Heart left ventricle (tissue), 13 donors: ENCODE results near the gene PIK3CA.

Source experiments
- CTCF ChIP-seq, 12 donors: fragments of 200-600 bp; sonication (generic) in 4 of 12; IDR thresholded peaks; one replicate each; pipeline versions ENCODE4 v1.5.0 to v1.8.0; 2018 to 2022; ENCODE audit warnings: antibody characterized with exemption in 12 of 12, mild to moderate bottlenecking in 5 of 12
- POLR2A ChIP-seq, 2 donors: fragments of 450-650 bp; IDR thresholded peaks; one replicate each; pipeline ENCODE4 v1.6.1; 2017; ENCODE audit warnings: antibody characterized with exemption in 2 of 2, mild to moderate bottlenecking in 2 of 2, moderate library complexity in 2 of 2
- donor health status: ischemic (EF 13 %, LVEDD 7.1; RV severe dilation, severe dysfunction).
- donor health status: DM: no; HTN: yes; CAD: no.
- donor health status: DM: no; HTN: no; CAD: no.
- donor health status: ischemic (EF 25% LVEDD 6.9; RV normal size, moderate dysfunction).
- donor health status: ischemic (EF 25% LVEDD 5.7; RV mildly dilated, moderate dysfunction).
- donor health status: ischemic (EF 35%, LVEDD 5.7; RV mildly dilated, moderate dysfunction).
- donor health status: nonischemic (EF 11% LVEDD 7.7; RV severe dilation, severe dysfunction).
- donor health status: DM: yes; HTN: yes; CAD: no.
- donor health status: PGD.
- donor health status: ischemic (EF 29% LVEDD 5.4; RV normal size, mild dysfunction).
- donor health status: nonischemic (EF 23%, LVEDD 6.1; RV moderate dilation, normal function).

- TF ChIP-seq CTCF (IDR thresholded peaks at IDR 0.05) = no peak
- TF ChIP-seq POLR2A (IDR thresholded peaks at IDR 0.05) = no peak
These were observed 48.5 kb downstream of the PIK3CA start for GRCh38 chr3:179196700-179197099.
